Duodenal mucosa (tissue), 2 donors: Measurements from ENCODE around the gene MTCH1.

ENCODE experiments used
- H3K27ac ChIP-seq: one replicate; pipeline ENCODE4 v1.7.0; 2013; ENCODE audit warnings: low read depth, low read length
- H3K27me3 ChIP-seq, 2 donors: one replicate each; pipeline ENCODE4 v1.7.0; 2013; ENCODE audit warnings: low read length in 2 of 2, control low read depth in 1 of 2; ENCODE audit not compliant: insufficient read depth in 2 of 2, control insufficient read depth in 1 of 2
- H3K36me3 ChIP-seq, 2 donors: one replicate each; pipeline ENCODE4 v1.7.0; 2013; ENCODE audit warnings: low read length in 2 of 2, control low read depth in 1 of 2; ENCODE audit not compliant: insufficient read depth in 2 of 2, control insufficient read depth in 1 of 2
- H3K4me1 ChIP-seq, 2 donors: one replicate each; pipeline ENCODE4 v1.7.0; 2013; ENCODE audit warnings: low read length in 2 of 2, control low read depth in 1 of 2; ENCODE audit not compliant: insufficient read depth in 2 of 2, control insufficient read depth in 1 of 2
- H3K4me3 ChIP-seq, 2 donors: one replicate each; pipeline ENCODE4 v1.7.0; 2013; ENCODE audit warnings: low read length in 2 of 2, low read depth in 1 of 2
- H3K9ac ChIP-seq, 2 donors: one replicate each; pipeline ENCODE4 v1.7.0; 2013; ENCODE audit warnings: low read length in 2 of 2, low read depth in 1 of 2
- H3K9me3 ChIP-seq, 2 donors: one replicate each; pipeline ENCODE4 v1.7.0; 2013; ENCODE audit warnings: low read length in 2 of 2, control low read depth in 1 of 2; ENCODE audit not compliant: control insufficient read depth in 1 of 2

MTCH1 gene, protein sequence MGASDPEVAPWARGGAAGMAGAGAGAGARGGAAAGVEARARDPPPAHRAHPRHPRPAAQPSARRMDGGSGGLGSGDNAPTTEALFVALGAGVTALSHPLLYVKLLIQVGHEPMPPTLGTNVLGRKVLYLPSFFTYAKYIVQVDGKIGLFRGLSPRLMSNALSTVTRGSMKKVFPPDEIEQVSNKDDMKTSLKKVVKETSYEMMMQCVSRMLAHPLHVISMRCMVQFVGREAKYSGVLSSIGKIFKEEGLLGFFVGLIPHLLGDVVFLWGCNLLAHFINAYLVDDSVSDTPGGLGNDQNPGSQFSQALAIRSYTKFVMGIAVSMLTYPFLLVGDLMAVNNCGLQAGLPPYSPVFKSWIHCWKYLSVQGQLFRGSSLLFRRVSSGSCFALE

GRCh38 chr6:36985808-36986703 lies at the start of gene MTCH1:
Gene MTCH1 (minus strand): TSS chr6:36986196. CDS start chr6:36986173, 23 bp downstream.
- Histone ChIP-seq H3K36me3 (no peaks in the 10 kb centered on the region), H3K9me3 (no peaks in the 10 kb centered on the region), H3K27me3 (no peaks in the 10 kb centered on the region), H3K27ac (peak within 1 kb of the TSS; percentile 91), H3K4me3 (peak within 1 kb of the TSS; percentile 91 to 96), H3K4me1 (peaks cover 17 to 23% of the 10 kb centered on the region in 2 donors), H3K9ac (peak within 1 kb of the TSS; percentile 87 to 91)

GRCh38 chr6:37033819-37034795 lies 48.1 kb upstream of the MTCH1 start:
- Histone ChIP-seq H3K36me3 (no peaks in the 10 kb centered on the region), H3K4me3 (no peak overlapping the region), H3K27me3 (no peaks in the 10 kb centered on the region), H3K4me1 (peaks cover 0 to 6% of the 10 kb centered on the region in 2 donors), H3K9ac (no peak overlapping the region), H3K27ac (no peak overlapping the region), H3K9me3 (peaks cover 0 to 6% of the 10 kb centered on the region in 2 donors)

- Histone ChIP-seq H3K4me1 (peaks cover 0 to 7% of the 10 kb centered on the region in 2 donors), H3K27me3 (no peaks in the 10 kb centered on the region), H3K36me3 (no peaks in the 10 kb centered on the region), H3K9ac (no peak overlapping the region), H3K27ac (no peak overlapping the region), H3K4me3 (no peak overlapping the region), H3K9me3 (peaks cover 0 to 6% of the 10 kb centered on the region in 2 donors)
These were observed 47.3 kb upstream of the MTCH1 start for GRCh38 chr6:37033255-37033654.

DNA sequence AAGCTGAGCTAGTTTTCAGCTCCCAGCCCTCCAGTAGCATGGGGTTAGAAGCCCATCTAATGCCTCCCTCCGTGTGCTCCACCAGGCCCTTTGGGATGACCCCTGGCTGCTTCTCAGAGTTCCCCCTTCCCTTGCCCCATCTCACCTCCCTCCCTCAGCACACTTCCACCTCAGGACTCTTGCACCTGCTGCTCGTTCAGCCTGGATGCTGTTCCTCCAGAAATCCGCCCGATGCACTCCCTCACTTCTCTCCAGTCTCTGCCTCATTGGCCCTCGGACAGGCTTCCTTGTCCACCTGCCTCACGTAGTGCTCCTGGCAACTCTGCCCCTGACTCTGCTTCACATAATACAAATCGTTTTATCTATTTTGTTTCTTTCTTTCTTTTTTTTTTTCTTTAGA lies 46.2 kb upstream of the MTCH1 start:
- Histone ChIP-seq H3K27ac (no peak overlapping the region), H3K9ac (no peak overlapping the region), H3K36me3 (no peaks in the 10 kb centered on the region)

GRCh38 chr6:37030599-37030998 lies 44.6 kb upstream of the MTCH1 start:
- no peak overlapping the region for H3K9ac ChIP-seq
- H3K9me3 ChIP-seq, result peaks cover 0 to 6% of the 10 kb centered on the region in 2 donors
- H3K36me3 ChIP-seq, result peaks cover 0 to 6% of the 10 kb centered on the region in 2 donors
- peaks cover 0 to 7% of the 10 kb centered on the region in 2 donors for H3K4me1 ChIP-seq
- no peaks in the 10 kb centered on the region for H3K27me3 ChIP-seq
- H3K27ac ChIP-seq, result no peak overlapping the region
- no peak overlapping the region for H3K4me3 ChIP-seq

More for the DNA sequence above, 46.2 kb upstream of the MTCH1 start:
- Histone ChIP-seq H3K9me3 (peaks cover 0 to 6% of the 10 kb centered on the region in 2 donors), H3K4me3 (no peak overlapping the region), H3K27me3 (no peaks in the 10 kb centered on the region), H3K4me1 (peaks cover 0 to 7% of the 10 kb centered on the region in 2 donors)

GRCh38 chr6:37029249-37029971 lies 43.4 kb upstream of the MTCH1 start:
- Histone ChIP-seq H3K27me3 (no peaks in the 10 kb centered on the region), H3K4me1 (peaks cover 0 to 7% of the 10 kb centered on the region in 2 donors), H3K36me3 (peaks cover 0 to 6% of the 10 kb centered on the region in 2 donors), H3K9ac (no peak overlapping the region), H3K4me3 (no peak overlapping the region), H3K9me3 (peaks cover 0 to 6% of the 10 kb centered on the region in 2 donors), H3K27ac (no peak overlapping the region)

GRCh38 chr6:37027811-37028469 lies 41.9 kb upstream of the MTCH1 start:
- no peaks in the 10 kb centered on the region for H3K27me3 ChIP-seq
- no peak overlapping the region for H3K9ac ChIP-seq
- H3K9me3 ChIP-seq, result peaks cover 0 to 6% of the 10 kb centered on the region in 2 donors
- no peak overlapping the region for H3K4me3 ChIP-seq
- no peak overlapping the region for H3K27ac ChIP-seq
- H3K36me3 ChIP-seq, result peaks cover 0 to 6% of the 10 kb centered on the region in 2 donors
- peaks cover 0 to 7% of the 10 kb centered on the region in 2 donors for H3K4me1 ChIP-seq

DNA sequence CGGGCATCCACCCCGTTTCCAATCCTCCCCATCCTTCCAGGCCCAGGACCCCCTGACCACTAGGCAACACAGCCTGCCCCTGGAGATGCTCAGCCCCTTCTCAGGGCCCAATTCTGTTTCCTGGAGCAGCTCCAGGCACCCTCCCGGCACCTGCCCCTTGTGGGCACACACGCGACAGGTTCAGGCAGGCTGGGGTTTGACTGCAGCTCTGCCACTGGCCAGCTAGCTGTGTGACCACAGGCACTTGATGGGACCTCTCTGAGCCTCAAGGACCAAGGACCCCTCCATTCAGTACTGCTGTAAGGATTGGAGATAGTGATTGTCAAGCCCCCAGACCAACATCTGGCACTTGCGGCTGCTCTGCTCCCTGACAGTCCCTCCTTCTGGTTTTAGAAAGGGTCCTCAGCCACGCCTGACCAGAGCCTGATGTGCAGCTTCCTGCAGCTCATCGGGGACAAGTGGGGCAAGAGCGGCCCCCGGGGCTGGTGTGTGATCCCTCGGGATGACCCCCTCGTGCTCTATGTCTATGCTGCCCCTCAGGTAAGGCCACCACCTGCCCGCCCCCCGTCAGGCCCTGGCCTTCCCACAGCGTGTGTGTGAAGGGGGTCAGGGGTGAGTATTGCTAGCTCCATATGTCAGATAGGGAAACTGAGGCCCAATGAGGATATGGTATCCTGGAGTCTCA lies 41.2 kb upstream of the MTCH1 start:
- Histone ChIP-seq H3K36me3 (peaks cover 0 to 6% of the 10 kb centered on the region in 2 donors), H3K27me3 (no peaks in the 10 kb centered on the region), H3K4me1 (peaks cover 0 to 7% of the 10 kb centered on the region in 2 donors), H3K4me3 (no peak overlapping the region), H3K9ac (no peak overlapping the region), H3K27ac (no peak overlapping the region), H3K9me3 (peaks cover 0 to 6% of the 10 kb centered on the region in 2 donors)
